Stimulated activated CD4-positive, alpha-beta T cell treated with anti-CD3 and anti-CD28 coated beads, Interleukin-1b, Interleukin-23, amount 100 ng/mL, for 4 hours (primary cell): ENCODE data around the gene PRICKLE1.
"Not testable (repeated sequence)": the region's sequence is repeated elsewhere in the genome, so short reads cannot be mapped to it uniquely, and the experiment has no call there.

ENCODE experiments used
- DNase-seq, 2 donors: peaks; one replicate each; pipeline ENCODE4 v3.0.0-alpha.2; 2020; ENCODE audit warnings: low read depth in 2 of 2

Gene PRICKLE1

DNA sequence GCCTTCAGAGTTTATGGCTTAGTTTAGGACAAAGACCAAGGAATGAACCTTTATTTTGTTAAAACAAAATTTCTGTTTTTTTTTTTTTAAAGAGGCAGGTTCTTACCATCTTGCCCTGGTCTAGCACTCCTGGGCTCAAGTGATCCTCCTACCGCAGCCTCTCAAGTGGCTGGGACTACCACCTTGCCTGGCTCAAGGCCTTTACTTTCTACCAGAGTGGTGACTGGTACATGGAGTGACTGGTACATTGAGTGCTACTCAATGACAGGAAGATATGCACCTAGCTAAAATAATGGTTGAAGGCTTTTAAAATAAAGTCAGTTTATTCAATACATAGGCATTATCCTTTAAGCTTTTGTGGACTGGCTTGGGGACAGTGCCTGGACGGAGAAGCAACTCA lies 32.6 kb downstream of the PRICKLE1 start:
- no peak for DNase-seq

DNA sequence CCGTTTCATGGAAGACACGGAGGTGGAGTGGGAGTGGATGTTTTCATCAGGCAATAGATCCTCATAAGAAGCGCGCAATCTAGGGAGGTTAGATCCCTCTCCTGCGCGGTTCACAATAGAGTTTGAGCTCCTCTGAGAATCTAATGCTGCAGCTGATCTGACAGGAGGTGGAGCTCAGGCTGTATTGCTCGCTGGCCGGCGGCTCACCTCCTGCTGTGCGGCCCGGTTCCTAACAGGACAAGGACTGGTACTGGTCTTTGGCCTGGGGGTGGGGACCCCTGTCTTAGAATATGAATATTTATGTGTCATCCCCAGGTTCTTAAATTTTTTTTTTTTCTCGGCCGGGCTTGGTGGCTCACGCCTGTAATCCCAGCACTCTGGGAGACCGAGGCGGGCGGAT lies 36.7 kb downstream of the PRICKLE1 start:
- no peak for DNase-seq

DNA sequence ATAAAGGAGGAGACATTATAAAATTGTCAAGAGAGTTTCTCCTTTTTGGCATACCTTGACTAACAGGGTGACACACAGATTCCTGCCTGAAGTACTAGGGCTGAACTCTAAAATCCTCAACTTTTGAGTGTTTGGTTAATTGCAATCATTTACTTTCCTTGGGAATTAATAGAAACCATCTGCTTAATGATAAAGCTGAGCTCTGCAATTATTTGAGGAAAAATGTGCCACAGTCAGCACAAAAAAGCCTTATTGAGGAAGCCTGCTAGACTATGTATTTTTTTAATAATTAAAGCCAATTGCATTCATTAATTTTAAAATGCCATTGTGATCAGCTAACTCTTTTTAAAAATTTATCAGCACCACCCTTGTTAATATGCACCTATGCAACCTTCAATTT lies 38.7 kb downstream of the PRICKLE1 start:
- DNase-seq: no peak

DNA sequence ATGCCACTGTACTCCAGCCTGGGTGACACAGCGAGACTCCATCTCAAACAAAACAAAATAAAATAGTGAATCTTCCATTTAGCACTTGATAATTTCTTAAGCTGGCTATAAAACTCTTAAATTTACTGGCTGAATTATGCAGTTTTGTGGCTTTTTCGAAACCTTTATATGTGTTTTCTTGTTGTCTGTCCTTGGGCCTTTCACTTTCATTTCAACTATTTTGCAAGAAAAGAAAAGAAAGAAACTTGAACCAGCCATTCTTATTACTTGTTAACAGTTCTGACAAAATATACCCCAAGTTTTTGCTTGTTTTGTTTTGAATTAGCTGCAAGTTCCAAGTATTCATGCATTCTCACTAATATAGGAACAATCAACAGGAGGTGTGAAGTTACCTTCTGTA lies 42.8 kb downstream of the PRICKLE1 start:
- DNase-seq: no peak

DNA sequence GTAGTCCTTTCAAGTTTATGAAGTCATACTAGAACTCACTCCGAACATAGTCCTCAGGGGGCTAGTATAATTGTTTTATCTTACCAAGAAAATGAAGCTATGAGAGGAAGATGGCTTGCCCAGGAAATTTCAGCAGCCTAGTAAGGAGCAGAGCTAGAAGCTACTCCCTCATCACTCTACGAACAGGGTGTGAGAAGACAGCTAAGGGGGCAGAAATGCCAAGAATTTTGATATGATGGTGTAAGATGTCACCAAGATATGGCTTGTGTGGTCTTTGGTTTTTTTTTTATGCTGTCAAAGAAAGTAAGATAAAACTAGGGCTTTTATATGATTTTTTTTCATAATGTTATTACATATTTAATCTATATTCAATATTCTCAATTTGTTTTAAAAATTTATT lies 47.6 kb downstream of the PRICKLE1 start:
- DNase-seq: no peak

DNA sequence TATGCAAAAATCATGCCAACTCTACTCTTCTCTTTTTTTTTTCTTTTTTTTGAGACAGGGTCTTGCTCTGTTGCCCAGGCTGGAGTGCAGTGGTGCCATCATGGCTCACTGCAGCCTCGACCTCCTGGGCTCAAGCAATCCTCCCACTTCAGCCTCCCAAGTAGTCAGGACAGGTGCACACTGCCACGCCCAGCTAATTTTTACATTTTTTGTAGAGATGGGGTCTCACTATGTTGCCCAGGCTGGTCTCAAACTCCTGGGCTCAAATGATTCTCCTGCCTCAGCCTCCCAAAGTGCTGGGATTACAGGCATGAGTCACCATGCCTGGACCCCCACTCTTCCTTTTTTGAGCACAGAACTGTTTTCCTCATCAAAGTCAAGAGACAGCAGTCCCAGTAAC lies 48.2 kb downstream of the PRICKLE1 start:
- DNase-seq: not testable (repeated sequence)

DNA sequence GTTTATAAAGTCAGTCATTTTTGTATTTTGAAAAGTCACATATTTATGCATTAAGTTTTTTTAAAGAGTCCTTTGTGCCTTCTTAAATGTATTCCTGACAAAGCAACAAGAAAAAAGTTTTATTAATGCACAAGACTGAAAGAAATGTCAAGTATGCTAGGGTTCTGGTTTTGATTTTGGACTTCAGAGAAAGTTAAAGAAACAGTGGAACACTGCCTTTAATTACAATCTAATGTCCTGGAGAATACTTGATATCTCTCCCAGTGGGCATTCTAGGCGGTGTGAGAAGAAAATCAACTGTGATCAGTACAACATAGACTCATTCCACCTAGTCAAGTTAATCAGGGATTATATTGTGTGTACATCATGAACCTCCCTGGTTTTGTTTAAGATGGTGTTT lies 49.9 kb downstream of the PRICKLE1 start:
- no peak for DNase-seq

DNA sequence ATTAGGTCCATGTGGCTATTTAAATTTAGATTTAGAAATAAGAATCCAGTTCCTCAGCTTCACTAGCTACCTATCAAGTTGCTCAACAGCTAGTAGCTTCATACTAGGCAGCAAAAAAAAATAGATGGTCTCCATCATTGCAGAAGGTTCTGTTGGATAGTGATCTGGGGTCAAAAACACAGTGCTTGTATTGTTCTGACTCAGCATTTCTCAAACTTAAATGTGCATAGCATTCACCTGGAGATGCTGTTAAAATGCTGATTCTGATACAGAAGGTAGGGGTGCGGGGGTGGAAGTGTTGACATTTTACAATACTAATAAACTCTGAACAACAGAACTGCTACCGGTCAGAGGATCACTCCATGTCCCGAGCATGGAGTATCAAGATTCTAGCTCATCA lies 51.3 kb downstream of the PRICKLE1 start:
- no peak for DNase-seq

DNA sequence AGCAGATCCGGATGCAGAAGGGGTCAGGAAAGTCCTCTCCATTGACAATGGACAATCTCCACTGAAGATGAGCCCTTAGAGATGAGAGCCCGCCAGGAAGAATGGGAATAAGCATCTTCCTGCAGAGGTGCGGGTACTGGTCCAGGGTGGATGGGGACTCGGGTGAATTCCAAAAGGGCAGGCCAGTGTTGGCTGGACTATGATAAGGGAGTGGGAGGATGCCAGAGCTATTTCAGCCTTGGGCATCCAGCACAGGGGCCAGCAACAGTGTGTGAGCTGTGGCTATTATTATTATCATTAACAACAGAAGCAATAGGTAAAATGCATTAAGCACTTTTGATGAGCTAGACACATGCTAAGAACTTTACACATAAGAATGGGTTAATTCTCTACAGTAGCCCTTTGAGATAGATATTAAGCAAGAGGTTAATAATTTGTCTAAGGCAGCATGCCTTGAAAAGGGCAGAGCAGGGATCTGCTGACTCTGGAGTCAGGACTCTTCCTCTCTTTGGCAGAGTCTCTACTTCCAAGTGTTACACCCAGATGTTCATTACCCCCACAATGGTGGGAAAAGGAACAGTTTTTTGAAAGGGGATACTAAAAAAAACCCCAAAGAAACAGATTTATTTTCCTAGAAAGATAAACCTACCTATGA lies 55.2 kb downstream of the PRICKLE1 start:
- DNase-seq: no peak

DNA sequence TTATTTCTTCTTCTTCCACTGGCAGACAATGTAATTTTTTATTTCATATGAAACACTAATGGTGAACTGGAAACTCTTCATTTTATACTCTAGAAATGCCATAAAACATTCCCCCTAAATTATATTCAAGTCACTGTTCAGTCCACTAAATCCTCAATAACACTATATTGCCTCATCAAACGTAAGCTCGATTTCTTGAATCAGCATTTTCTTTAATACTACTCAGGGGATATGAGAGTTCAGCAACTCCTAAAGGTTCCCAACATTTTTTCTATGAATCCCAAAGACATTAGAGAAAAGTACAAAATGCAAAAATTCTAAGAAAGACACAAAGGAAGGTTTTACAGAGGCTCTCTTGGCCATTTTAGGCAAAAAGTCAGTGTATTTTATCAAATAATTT lies 59.3 kb downstream of the PRICKLE1 start:
- no peak for DNase-seq

DNA sequence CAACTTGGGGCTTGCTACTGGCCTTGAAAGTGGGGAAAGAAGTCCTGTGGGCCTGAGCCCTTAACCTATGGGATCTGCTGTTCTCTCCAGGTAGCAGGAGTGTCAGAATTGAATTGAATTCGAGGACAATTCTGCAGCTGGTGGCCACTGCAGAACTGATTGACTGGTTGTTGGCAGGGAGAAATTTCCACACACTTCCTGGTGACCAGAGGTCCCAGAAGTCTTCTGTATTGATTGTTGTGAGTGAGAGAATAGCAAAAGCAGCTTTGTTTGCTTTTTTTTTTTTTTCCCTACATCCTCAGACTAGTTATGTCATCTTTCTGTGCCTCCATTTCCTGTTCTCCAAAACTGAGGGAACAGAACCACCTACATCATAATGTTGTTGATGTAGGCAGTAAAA lies 64.1 kb downstream of the PRICKLE1 start:
- no peak for DNase-seq

DNA sequence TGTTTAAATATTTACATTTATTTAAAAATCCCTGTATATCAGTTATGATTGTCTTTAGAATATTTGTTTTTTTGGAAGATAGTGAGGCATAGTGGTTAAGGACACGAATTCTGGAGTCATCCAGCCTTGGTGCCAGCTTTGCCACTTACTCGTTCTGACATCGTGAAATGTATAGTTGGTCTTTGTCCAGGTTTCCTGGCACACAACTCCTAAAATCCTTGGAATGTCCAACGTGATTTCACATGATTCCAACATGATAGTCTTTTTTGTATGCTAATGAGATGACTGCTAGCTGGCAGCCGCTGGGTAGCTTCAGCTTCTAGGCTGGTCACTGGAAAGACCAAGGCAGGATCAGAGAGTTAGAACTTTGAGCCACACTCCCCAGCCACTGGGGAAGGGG lies 64.8 kb downstream of the PRICKLE1 start:
- DNase-seq: no peak

DNA sequence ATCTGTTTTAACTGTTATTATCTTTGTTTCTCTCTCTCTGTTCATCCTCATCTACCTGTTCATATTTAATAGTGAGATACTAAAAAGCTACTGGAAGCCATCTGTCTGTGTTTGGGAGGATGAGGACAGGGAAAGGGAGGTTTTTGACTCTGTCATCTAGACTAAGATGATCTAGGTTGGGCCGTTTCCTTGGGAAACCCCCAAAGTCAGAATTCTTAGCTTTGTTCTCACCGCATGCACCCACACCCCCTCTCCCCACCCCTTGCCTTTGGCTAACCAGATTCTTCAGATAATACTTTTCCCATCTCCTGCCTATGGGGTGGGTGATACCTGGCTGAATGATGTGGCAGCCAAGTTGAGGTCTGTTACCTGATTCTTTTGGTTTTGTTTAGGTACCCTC lies 73.0 kb downstream of the PRICKLE1 start:
- DNase-seq: no peak

DNA sequence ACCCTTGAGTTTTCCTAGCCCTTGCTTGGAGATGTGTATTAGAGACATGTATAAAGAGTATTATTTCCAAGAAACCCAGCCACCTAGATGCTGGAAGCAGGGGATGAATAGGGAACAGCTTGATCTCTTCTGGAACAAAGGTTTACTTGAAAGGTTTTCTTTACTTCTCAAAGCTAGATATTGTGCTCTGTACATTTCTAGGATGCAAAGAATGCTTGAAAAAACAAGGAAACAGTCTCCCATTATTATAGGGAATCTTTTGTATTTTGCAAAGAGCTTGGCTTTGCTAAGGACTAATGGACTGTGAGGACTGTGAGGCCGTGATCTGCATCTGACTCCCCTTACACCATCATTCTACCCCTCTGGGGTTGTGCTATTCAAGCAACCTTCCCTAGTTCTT lies 77.9 kb downstream of the PRICKLE1 start:
- DNase-seq: no peak

DNA sequence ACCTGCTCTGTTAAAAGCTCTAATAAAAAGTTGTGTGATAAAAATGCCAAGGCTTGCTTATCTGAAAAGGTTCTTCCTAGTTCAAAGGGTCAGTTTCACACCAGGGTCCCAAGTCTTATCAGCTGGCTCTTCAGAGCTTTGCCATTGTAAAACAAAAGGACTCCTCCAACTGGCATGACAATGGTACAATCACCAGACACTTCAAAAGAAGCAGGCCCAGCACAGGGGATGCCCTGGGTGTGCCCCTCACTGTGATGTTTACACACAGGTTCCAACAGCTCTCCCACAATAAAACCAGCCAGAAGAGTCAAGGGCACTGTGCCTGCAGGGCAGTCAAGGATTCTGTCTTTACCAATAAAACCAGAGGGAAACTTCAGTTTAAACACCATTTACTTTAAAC lies 78.7 kb downstream of the PRICKLE1 start:
- no peak for DNase-seq

DNA sequence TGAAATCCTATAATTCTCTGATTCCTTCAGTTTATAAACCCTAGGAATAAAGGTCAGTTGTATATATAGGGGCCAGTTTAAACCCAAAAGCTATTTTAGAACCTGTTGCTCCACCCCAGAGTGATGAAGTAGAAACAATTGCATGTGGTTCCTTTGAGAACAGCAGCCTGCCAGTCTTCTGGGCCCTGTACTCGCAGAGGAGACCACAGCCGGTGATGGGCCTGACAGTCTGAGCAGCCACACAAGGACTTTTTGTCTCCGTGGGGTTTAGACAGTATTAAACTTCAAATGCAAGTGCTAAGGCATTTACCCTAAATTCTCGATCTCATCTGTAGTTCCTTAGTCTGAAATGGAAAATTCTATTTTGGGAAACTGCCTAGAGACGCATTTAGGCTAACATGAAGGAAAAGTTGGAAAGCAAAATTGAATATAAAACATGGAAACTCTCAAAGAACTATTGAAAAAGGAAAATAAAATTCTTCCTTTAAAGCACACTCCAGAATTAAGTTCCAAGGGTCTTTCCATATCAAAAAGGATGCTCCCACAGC lies 80.6 kb downstream of the PRICKLE1 start:
- DNase-seq: no peak

DNA sequence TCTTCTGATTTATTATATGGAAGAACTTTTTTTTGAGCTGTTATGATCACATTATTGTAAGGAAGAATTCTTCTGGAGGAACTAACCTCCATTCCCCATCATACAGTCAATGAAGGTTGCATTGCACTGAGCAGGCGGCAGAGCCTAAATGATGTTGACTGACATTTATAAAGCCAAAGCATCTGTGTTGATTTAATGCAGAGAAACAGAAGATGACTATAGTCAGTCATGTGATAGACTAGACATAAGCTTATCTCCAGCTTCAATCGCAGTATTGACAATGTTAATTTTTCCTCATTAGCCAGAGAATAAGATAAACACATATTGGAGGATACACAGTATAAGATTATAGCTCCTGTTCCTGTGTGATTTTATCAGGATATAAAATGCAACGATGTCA lies 82.0 kb downstream of the PRICKLE1 start:
- DNase-seq: no peak

DNA sequence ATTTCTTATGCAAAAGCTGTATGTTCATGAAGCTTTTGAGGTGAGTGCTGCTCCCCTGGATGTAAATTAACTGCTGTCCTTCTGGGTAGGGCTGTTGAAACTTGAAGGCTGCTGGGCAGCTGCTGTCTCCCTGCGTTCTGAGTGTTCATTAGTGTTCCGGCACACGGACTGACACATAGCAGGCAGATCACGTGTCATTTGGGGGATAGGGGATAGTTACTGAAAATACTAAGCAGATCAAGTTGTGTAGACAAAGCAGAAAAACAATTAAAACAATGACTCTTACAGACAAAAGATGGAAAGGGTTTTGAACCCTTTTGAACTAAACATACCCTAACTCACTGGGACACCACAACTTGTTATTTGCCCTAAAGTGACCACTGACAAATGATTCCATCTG lies 82.5 kb downstream of the PRICKLE1 start:
- DNase-seq: no peak

DNA sequence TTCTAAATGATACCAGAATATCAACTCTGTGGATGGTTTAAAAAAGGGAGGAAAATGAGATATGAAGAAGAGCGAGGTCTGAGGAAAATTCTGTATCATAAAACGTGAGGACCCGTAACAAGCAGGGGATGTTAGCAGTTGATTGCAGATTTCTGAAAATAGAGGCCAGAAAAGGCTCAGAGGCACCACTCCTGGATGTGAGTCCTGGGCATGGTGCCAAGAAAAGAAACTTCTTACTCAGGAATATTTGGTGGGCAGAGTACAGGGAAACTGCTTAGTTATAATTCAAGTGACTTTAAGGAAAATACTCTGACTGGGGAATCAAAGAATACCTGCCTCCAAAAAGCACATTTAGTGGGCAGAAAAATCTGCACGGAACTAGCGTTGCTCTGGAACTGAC lies 85.5 kb downstream of the PRICKLE1 start:
- DNase-seq: no peak

DNA sequence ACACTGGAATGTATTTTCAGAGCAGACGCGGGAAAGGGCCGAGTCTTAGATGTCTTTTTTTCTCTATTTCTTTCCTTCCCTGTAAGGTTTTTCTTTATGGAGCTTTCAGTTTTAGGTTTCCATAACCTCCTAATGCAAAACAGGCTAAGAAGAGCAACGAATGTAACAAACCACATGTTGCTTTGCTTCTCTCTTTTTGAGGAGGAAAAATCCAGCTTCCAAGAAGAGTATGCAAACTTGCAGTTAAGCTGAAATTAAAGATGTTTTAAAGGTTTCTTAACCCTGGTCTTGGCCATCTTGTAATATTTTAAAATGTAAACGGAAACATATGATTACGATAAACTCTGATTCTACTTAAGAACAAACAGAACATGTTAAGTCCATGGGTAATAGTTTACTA lies 86.9 kb downstream of the PRICKLE1 start:
- no peak for DNase-seq

DNA sequence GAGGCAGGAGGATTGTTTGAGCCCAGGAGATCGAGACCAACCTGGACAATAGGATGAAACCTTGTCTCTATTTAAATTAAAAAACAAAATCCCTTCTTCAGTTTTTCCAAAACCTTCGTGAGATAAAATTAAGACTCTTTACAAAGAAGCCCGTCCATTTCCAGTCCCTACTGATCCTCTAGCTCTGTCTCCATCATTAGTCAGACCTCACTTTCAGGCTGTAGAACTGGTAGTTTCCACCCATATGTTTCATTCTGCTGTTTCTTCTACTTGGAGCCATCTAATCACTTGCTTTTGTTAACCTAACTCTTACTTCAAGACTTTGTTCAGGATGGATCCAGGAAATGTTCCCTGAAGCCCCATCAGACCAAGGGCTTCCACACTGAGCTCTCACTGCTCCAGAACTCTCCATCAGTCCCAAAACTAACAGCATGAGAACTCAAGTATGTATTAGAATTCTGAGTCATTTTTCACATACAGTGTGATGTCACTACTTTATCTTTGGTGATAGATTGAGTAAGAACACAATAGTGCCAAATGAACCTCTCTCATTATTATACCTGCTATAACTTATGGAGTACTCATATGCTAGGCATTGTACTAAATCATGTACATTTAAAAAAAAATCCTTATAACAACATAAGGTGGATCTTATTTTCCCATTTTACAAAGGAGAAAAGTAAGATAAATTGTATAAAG lies 90.8 kb downstream of the PRICKLE1 start:
- DNase-seq: no peak

DNA sequence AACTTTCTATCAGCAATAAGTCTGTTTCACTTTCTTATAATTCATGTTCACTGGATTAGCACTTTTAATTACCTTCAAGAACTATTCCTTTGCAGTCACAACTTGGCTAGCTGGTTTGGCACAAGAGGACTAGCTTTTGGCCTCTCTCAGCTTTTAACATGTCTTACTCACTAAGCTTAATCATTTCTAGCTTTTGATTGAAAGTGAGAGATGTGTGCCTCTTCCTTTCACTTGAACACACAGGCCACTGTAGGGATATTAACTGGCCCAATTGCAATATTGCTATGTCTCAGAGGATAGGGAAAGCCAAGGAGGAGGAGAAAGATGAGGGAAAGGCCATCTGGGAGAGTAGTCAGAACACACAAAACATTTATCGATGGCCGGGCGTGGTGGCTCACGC lies 92.7 kb downstream of the PRICKLE1 start:
- DNase-seq: no peak

DNA sequence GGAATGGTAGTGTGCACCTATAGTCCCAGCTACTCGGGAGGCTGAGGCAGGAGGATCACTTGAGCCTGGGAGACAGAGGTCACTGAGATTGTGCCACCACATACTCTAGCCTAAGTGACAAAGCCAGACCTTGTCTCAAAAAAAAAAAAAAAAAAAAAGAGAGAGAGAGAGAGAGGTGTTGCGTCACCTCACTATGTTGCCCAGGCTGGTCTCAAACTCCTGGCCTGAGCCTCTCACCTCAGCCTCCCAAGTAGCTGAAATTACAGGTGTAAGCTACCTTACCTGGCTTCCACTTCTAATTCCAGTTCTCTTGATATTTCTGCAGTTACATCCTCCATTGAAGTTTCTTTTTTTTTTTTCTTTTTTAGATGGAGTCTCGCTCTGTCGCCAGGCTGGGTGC lies 94.3 kb downstream of the PRICKLE1 start:
- no peak for DNase-seq

DNA sequence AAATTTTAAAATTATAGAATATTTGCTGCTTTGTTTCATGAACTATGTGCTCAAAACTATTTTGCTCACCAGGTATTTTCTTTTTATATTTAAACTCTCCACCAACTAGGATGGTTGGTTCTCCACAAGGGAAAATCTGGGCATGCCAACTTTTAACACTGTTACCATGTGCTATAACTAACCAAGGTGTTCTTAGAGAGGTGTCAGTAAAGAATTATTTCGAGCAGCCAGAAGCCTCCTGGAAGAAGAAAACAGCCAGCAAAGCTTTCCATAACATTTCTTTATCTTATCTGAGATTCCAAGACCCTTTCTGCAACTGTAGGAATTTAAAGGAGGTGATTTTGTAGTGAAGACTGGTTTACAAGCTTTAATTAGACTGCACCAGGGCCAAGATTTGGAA lies 97.3 kb downstream of the PRICKLE1 start:
- no peak for DNase-seq
